ENCODE data around the gene MRPS18C.

Gene MRPS18C

GRCh38 chr4:83484500-83485461 lies 28.9 kb downstream of the MRPS18C start, which contains the start of gene ABRAXAS1 (continued):
- TF ChIP-seq, protein P1, sequence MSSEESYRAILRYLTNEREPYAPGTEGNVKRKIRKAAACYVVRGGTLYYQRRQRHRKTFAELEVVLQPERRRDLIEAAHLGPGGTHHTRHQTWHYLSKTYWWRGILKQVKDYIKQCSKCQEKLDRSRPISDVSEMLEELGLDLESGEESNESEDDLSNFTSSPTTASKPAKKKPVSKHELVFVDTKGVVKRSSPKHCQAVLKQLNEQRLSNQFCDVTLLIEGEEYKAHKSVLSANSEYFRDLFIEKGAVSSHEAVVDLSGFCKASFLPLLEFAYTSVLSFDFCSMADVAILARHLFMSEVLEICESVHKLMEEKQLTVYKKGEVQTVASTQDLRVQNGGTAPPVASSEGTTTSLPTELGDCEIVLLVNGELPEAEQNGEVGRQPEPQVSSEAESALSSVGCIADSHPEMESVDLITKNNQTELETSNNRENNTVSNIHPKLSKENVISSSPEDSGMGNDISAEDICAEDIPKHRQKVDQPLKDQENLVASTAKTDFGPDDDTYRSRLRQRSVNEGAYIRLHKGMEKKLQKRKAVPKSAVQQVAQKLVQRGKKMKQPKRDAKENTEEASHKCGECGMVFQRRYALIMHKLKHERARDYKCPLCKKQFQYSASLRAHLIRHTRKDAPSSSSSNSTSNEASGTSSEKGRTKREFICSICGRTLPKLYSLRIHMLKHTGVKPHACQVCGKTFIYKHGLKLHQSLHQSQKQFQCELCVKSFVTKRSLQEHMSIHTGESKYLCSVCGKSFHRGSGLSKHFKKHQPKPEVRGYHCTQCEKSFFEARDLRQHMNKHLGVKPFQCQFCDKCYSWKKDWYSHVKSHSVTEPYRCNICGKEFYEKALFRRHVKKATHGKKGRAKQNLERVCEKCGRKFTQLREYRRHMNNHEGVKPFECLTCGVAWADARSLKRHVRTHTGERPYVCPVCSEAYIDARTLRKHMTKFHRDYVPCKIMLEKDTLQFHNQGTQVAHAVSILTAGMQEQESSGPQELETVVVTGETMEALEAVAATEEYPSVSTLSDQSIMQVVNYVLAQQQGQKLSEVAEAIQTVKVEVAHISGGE (tag by site-specific recombination; conservative IDR thresholded peaks at IDR 0.05; ENCODE audit: low read depth), result peak; percentile 97
- TF ChIP-seq GLI4 (tag by site-specific recombination; IDR thresholded peaks at IDR 0.05) (no peak), ZFP41 (tag by site-specific recombination; IDR thresholded peaks at IDR 0.05; ENCODE audit: borderline replicate concordance) (no peak), ZNF596 (tag by site-specific recombination; IDR thresholded peaks at IDR 0.05) (0 out of 2 replicates have a peak, but pooled peaks have one; percentile 30), ZNF488 (tag by site-specific recombination; IDR thresholded peaks at IDR 0.05) (no peak), ZNF19 (tag by site-specific recombination; IDR thresholded peaks at IDR 0.05; ENCODE audit: low read depth) (no peak), ZNF10 (tag by site-specific recombination; IDR thresholded peaks at IDR 0.05) (no peak), ZNF530 (tag by site-specific recombination; IDR thresholded peaks at IDR 0.05; ENCODE audit: low read depth) (no peak), ZNF658 (tag by site-specific recombination; IDR thresholded peaks at IDR 0.05) (no peak), SETDB1 (IDR thresholded peaks at IDR 0.05; ENCODE audit: insufficient read length, low read length) (no peak), ZNF521 (tag by site-specific recombination; IDR thresholded peaks at IDR 0.05) (no peak), ZNF623 (tag by site-specific recombination; IDR thresholded peaks at IDR 0.05) (peak; percentile 6; the same call in 1 of the 2 replicates), ZNF214 (tag by site-specific recombination; IDR thresholded peaks at IDR 0.05; ENCODE audit: borderline replicate concordance) (no peak), ZBTB8A (tag by site-specific recombination; IDR thresholded peaks at IDR 0.05) (peak; percentile 83), OSR2 (tag by site-specific recombination; IDR thresholded peaks at IDR 0.05) (no peak), ZNF18 (tag by site-specific recombination; IDR thresholded peaks at IDR 0.05) (no peak), ZNF426 (tag by site-specific recombination; IDR thresholded peaks at IDR 0.05) (no peak), ZNF791 (tag by site-specific recombination; IDR thresholded peaks at IDR 0.05) (no peak), ZNF629 (tag by site-specific recombination; IDR thresholded peaks at IDR 0.05) (peak; percentile 47), GLIS2 (tag by site-specific recombination; IDR thresholded peaks at IDR 0.05) (peak; percentile 76), ZNF112 (tag by site-specific recombination; IDR thresholded peaks at IDR 0.05) (no peak), ELK4 (IDR thresholded peaks at IDR 0.05; ENCODE audit: borderline replicate concordance, low read depth, low read length) (no peak), ZNF701 (tag by site-specific recombination; IDR thresholded peaks at IDR 0.05) (no peak)
- TF ChIP-seq, protein P2, sequence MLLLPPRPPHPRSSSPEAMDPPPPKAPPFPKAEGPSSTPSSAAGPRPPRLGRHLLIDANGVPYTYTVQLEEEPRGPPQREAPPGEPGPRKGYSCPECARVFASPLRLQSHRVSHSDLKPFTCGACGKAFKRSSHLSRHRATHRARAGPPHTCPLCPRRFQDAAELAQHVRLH (tag by site-specific recombination; IDR thresholded peaks at IDR 0.05), result no peak
- TF ChIP-seq, protein P3, sequence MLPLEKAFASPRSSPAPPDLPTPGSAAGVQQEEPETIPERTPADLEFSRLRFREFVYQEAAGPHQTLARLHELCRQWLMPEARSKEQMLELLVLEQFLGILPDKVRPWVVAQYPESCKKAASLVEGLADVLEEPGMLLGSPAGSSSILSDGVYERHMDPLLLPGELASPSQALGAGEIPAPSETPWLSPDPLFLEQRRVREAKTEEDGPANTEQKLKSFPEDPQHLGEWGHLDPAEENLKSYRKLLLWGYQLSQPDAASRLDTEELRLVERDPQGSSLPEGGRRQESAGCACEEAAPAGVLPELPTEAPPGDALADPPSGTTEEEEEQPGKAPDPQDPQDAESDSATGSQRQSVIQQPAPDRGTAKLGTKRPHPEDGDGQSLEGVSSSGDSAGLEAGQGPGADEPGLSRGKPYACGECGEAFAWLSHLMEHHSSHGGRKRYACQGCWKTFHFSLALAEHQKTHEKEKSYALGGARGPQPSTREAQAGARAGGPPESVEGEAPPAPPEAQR (tag by site-specific recombination; IDR thresholded peaks at IDR 0.05), result no peak
- TF ChIP-seq, protein P4, sequence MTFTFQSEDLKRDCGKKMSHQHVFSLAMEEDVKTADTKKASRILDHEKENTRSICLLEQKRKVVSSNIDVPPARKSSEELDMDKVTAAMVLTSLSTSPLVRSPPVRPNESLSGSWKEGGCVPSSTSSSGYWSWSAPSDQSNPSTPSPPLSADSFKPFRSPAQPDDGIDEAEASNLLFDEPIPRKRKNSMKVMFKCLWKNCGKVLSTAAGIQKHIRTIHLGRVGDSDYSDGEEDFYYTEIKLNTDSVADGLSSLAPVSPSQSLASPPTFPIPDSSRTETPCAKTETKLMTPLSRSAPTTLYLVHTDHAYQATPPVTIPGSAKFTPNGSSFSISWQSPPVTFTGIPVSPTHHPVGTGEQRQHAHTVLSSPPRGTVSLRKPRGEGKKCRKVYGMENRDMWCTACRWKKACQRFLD (tag by site-specific recombination; IDR thresholded peaks at IDR 0.05), result no peak
- TF ChIP-seq, protein P5, sequence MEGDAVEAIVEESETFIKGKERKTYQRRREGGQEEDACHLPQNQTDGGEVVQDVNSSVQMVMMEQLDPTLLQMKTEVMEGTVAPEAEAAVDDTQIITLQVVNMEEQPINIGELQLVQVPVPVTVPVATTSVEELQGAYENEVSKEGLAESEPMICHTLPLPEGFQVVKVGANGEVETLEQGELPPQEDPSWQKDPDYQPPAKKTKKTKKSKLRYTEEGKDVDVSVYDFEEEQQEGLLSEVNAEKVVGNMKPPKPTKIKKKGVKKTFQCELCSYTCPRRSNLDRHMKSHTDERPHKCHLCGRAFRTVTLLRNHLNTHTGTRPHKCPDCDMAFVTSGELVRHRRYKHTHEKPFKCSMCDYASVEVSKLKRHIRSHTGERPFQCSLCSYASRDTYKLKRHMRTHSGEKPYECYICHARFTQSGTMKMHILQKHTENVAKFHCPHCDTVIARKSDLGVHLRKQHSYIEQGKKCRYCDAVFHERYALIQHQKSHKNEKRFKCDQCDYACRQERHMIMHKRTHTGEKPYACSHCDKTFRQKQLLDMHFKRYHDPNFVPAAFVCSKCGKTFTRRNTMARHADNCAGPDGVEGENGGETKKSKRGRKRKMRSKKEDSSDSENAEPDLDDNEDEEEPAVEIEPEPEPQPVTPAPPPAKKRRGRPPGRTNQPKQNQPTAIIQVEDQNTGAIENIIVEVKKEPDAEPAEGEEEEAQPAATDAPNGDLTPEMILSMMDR (tag by site-specific recombination; IDR thresholded peaks at IDR 0.05), result peak; percentile 35; the same call in 1 of the 2 replicates
